Measurements from ENCODE around the gene ADAD1.

- TF ChIP-seq POLR2A (IDR thresholded peaks at IDR 0.05) (no peak), POLR2AphosphoS5 (IDR thresholded peaks at IDR 0.05) (no peak)
- TF ChIP-seq, protein P1, sequence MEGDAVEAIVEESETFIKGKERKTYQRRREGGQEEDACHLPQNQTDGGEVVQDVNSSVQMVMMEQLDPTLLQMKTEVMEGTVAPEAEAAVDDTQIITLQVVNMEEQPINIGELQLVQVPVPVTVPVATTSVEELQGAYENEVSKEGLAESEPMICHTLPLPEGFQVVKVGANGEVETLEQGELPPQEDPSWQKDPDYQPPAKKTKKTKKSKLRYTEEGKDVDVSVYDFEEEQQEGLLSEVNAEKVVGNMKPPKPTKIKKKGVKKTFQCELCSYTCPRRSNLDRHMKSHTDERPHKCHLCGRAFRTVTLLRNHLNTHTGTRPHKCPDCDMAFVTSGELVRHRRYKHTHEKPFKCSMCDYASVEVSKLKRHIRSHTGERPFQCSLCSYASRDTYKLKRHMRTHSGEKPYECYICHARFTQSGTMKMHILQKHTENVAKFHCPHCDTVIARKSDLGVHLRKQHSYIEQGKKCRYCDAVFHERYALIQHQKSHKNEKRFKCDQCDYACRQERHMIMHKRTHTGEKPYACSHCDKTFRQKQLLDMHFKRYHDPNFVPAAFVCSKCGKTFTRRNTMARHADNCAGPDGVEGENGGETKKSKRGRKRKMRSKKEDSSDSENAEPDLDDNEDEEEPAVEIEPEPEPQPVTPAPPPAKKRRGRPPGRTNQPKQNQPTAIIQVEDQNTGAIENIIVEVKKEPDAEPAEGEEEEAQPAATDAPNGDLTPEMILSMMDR (IDR thresholded peaks at IDR 0.05 in 8 of 11, conservative IDR thresholded peaks at IDR 0.05 in 3 of 11) = no peak
Observed at GRCh38 chr4:122403861-122404260, 25.1 kb downstream of the ADAD1 start.

Data from spleen (tissue), 7 donors.